Measurements from ENCODE around the gene SLC26A2. TPM values are rescaled to one million over a fixed set of nuclear protein-coding genes. Genes with fewer than 3 reads are reported as not detected.
A peak's percentile ranks its signal among the peaks of the same experiment; 100 is the strongest.

Gene SLC26A2
- total and polyA plus RNA-seq, 11 donors = 1.5 to 22.1 (median 6.8) TPM

DNA sequence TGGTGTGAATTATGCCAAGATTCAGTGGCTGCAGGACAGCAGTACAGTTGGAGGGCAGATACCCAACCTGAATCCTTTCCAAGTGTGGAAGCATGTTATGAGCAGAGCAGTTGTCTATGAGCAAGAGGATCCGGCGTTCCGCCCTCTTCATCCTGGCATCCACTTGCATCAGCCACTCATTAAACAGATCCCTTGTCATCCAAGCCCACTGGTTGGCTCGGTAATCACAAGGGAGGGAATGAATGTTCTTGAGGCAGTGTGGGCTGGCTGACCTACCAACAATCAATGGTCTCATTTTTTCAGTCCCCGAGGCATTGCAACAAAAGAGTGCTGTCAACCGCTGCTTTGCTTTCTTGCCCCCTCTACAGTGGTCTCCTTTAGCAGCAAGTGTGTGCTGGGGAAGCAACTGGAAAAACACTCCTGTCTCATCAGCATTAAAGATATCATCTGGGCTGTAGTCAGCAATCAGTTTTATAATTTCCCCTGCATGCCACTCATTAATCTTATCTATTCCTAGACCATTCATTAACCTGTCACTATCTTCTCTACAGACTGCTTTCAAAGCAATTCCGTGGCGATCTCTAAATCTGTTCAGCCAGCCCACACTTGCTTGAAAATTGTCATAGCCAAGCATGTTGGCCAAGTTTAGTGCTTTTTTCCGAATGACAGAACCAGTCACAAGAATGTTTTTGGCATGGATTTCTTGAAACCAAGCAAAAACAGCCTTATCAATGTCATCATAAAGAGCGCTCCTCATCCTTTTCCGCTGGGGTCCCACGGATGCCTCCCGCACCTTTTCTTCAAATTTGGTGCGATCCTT, 35.0 kb downstream of the SLC26A2 start:
- whole genome bisulfite sequencing, 4 donors = 83 to 88% (median 87%) methylated on average over 14 of the region's 14 CpGs
- no peak overlapping the region for H3K27ac ChIP-seq
- H3K27me3 ChIP-seq = no peaks in the 10 kb centered on the region
- DNase-seq = peak in 1 of 5 donors; percentile 34
- peak in 3 of 4 donors; percentile 16 to 41 (median 28) for ATAC-seq
- H3K36me3 ChIP-seq = peaks cover 0 to 22% (median 14%) of the 10 kb centered on the region in 9 donors
- no peak for TF ChIP-seq POLR2A (IDR thresholded peaks at IDR 0.05)
- TF ChIP-seq, protein P1, sequence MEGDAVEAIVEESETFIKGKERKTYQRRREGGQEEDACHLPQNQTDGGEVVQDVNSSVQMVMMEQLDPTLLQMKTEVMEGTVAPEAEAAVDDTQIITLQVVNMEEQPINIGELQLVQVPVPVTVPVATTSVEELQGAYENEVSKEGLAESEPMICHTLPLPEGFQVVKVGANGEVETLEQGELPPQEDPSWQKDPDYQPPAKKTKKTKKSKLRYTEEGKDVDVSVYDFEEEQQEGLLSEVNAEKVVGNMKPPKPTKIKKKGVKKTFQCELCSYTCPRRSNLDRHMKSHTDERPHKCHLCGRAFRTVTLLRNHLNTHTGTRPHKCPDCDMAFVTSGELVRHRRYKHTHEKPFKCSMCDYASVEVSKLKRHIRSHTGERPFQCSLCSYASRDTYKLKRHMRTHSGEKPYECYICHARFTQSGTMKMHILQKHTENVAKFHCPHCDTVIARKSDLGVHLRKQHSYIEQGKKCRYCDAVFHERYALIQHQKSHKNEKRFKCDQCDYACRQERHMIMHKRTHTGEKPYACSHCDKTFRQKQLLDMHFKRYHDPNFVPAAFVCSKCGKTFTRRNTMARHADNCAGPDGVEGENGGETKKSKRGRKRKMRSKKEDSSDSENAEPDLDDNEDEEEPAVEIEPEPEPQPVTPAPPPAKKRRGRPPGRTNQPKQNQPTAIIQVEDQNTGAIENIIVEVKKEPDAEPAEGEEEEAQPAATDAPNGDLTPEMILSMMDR (IDR thresholded peaks at IDR 0.05) = no peak
- no peak overlapping the region for H3K4me3 ChIP-seq
- intact Hi-C loops (cut with DNase I) = loop anchor here in 1 of 10 donors (10.0 kb wide), 1 partner anchor 151 kb away; no protein-coding TSS in a partner anchor
- peaks cover 0 to 28% (median 10%) of the 10 kb centered on the region in 12 donors for H3K4me1 ChIP-seq
- no peaks in the 10 kb centered on the region for H3K9me3 ChIP-seq

DNA sequence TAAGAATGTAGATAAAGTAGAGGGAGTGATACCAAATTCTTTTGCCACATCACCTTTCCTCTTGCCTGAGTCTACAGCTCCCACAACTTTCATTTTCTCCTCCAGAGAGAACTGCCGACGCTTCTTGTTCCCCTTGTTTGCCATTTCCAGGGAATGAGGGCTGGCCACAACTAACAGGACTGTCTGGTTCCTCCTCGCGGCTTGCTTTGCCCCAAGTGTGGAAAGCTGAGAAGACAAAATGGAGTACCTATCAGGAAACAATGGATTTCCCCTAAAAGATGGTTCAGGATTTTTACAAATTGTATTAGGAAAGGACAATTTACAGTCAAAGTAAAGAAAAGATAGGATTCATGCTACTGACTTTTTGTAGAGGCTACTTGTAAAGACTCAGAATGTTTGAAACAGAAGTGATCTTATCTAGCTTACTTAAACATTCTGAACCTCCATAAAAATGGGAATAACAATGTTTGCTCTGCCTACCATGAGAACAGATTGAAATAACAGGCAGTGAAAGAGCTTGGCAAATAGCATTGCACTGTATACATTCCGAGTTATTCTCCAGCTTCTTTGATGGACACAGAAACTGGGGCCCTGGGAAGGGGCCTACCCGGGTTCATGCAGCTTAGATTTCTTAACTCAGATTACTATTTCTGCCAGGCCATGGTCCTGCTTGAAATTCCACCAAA, 35.8 kb downstream of the SLC26A2 start:
- intact Hi-C loops (cut with DNase I) = loop anchor here in 1 of 10 donors (10.0 kb wide), 1 partner anchor 152 kb away; no protein-coding TSS in a partner anchor
- Histone ChIP-seq H3K9me3 (no peaks in the 10 kb centered on the region), H3K4me1 (peaks cover 0 to 31% (median 10%) of the 10 kb centered on the region in 12 donors), H3K4me3 (no peak overlapping the region), H3K27ac (no peak overlapping the region), H3K27me3 (no peaks in the 10 kb centered on the region), H3K36me3 (peaks cover 0 to 22% (median 14%) of the 10 kb centered on the region in 9 donors)
- no peak for TF ChIP-seq POLR2A (IDR thresholded peaks at IDR 0.05)
- TF ChIP-seq, protein P1 (IDR thresholded peaks at IDR 0.05) = no peak
- WGBS, 4 donors = 86 to 92% (median 91%) methylated on average over 6 of the region's 6 CpGs
- no peak for ATAC-seq
- no peak for DNase-seq

DNA sequence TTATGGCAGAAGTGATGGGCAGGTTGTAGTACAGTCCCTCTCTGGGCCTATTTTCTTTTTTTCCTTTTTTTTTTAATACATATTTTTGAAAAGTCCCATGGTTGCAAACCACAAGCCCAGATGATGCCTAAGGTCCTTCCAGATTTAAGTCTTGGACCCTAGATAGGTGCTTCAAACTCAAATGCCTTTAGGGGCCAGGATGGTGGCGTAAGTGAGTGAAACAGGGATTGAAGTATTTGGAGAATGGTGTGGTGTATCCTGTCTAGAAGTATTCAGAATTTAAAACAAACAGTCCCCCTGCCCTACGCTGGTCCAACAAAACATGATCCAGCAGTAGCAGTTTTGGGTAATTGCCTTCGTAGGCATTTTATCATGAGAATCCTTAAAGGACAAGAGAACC, 37.7 kb downstream of the SLC26A2 start:
- Histone ChIP-seq H3K36me3 (peaks cover 0 to 26% (median 14%) of the 10 kb centered on the region in 9 donors), H3K27ac (no peak overlapping the region), H3K4me1 (peaks cover 0 to 50% (median 25%) of the 10 kb centered on the region in 12 donors), H3K4me3 (no peak overlapping the region), H3K9me3 (no peaks in the 10 kb centered on the region), H3K27me3 (no peaks in the 10 kb centered on the region)
- no peak for ATAC-seq
- WGBS, 4 donors = 93 to 98% (median 96%) methylated on average over 3 of the region's 3 CpGs
- intact Hi-C loops (cut with DNase I) = loop anchor here in 1 of 10 donors (10.0 kb wide), 1 partner anchor 153 kb away; no protein-coding TSS in a partner anchor
- TF ChIP-seq POLR2A (IDR thresholded peaks at IDR 0.05) = no peak
- TF ChIP-seq, protein P1 (IDR thresholded peaks at IDR 0.05) = no peak
- no peak for DNase-seq

DNA sequence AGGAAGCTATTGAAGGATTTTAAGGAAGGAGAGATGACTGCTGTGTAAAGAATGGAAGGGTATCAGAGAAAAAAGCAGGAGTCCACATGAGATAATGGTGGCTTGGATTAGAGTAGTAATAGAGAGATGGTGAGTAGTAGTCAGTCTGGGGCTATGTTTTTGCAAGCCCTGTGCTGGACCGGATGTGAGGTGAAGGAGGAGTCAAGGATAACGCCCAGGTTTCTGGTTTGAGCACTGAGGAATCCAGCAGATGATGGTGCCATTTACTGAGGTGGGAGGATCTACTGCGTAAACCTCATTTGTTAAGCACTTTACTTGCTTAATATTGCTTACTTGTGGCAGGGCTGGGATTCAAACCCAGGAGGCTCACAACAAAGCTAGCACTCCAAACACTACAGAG, 38.8 kb downstream of the SLC26A2 start:
- Histone ChIP-seq H3K4me1 (peaks cover 0 to 47% (median 26%) of the 10 kb centered on the region in 12 donors), H3K4me3 (peak overlapping the region in 10 of 12 donors; percentile 62 to 99 (median 90)), H3K27ac (peak overlapping the region in 4 of 12 donors; percentile 86 to 95 (median 90)), H3K27me3 (no peaks in the 10 kb centered on the region), H3K36me3 (peaks cover 0 to 32% (median 14%) of the 10 kb centered on the region in 9 donors), H3K9me3 (no peaks in the 10 kb centered on the region)
- no peak for TF ChIP-seq POLR2A (IDR thresholded peaks at IDR 0.05)
- TF ChIP-seq, protein P1 (IDR thresholded peaks at IDR 0.05) = no peak
- WGBS, 4 donors = 67 to 74% (median 72%) methylated on average over 3 of the region's 3 CpGs
- DNase-seq (no peak), ATAC-seq (no peak)
- intact Hi-C loops (cut with DNase I) = loop anchor here in 1 of 10 donors (10.0 kb wide), 1 partner anchor 155 kb away; no protein-coding TSS in a partner anchor

Measured in heart left ventricle (tissue), 16 donors.